Activated naive CD8-positive, alpha-beta T cell (primary cell): ENCODE data around the gene UBR1.
"Not testable (repeated sequence)": the region's sequence is repeated elsewhere in the genome, so short reads cannot be mapped to it uniquely, and the experiment has no call there.

Source experiments
- H3K27ac Mint-ChIP-seq: one replicate; pipeline ENCODE4 v1.8.0; 2021; ENCODE audit warnings: mixed read lengths
- H3K27me3 Mint-ChIP-seq: one replicate; pipeline ENCODE4 v1.8.0; 2021; ENCODE audit warnings: mixed read lengths
- H3K36me3 Mint-ChIP-seq: one replicate; pipeline ENCODE4 v1.8.0; 2021; ENCODE audit warnings: mixed read lengths
- H3K4me1 Mint-ChIP-seq: one replicate; pipeline ENCODE4 v1.8.0; 2021; ENCODE audit warnings: low read depth, mixed read lengths
- H3K4me3 Mint-ChIP-seq: one replicate; pipeline ENCODE4 v1.8.0; 2021; ENCODE audit warnings: mild to moderate bottlenecking, mixed read lengths
- H3K9me3 Mint-ChIP-seq: one replicate; pipeline ENCODE4 v1.8.0; 2021; ENCODE audit warnings: low read depth, mixed read lengths

UBR1 gene

DNA sequence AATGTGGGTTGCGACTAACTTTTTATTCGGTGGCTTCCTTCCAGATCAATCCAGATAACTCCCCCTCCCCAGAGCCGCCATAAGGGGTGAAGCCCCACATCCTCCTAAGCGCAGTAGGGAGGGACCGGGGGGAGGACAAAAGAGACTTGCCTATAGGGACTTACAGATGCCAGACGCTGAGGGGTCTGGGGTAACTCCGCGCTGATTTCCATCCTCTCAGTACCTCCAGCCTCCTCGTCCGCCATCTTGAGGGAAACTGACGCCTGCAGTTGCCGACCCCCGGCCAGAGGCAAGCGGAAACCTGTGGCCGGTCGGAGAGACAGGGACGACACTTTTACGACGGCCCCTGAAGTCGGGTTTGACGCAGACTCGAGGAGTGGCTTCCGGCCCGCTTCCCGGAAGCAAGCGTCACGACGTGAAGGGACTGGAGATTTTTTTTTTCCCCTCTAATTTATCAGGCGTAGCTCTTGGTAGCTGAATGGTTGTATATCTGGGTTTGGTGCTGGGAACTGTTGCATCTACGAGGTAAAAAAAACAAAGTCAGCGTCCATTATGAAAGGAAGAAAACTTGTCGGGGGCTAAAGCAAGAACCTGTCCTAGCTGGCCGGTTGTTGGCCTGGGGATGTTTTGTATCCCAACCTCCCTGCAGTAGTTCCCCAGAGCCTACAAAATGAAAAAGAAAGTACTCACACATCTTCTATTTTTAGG, at the start of gene UBR1:
Gene UBR1, minus strand, starts transcription at position 261 of the 708 bp plus-strand sequence. Its CDS starts 16 bp downstream, at position 245.
- H3K27me3 Mint-ChIP-seq, result peaks cover 2% of the 10 kb centered on the region
- H3K4me3 Mint-ChIP-seq, result peak within 1 kb of the TSS; percentile 98
- peak within 1 kb of the TSS; percentile 96 for H3K27ac Mint-ChIP-seq
- no peaks in the 10 kb centered on the region for H3K9me3 Mint-ChIP-seq
- H3K4me1 Mint-ChIP-seq, result peaks cover 44% of the 10 kb centered on the region
- H3K36me3 Mint-ChIP-seq, result peaks cover 13% of the 10 kb centered on the region

DNA sequence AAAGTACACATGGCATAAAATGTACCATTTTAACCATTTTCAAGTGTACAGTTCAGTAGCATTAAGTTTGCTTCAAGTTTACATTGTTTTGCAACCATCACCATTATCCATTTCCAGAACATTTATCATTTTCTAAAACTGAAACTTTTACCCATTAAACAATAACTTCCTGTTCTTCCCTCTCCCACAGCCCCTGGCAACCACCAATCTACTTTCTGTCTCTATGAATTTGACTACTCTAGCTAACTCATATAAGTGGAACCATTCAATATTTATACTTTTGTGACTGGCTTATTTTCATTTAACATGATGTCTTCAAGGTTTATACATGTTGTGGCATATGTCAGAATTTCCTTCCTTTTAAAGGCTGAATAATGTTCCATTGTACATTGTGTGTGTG, 47.4 kb upstream of the UBR1 start:
- H3K4me3 Mint-ChIP-seq, result no peak overlapping the region
- peaks cover 13% of the 10 kb centered on the region for H3K4me1 Mint-ChIP-seq
- H3K9me3 Mint-ChIP-seq, result no peaks in the 10 kb centered on the region
- H3K36me3 Mint-ChIP-seq, result peaks cover 21% of the 10 kb centered on the region
- no peak overlapping the region for H3K27ac Mint-ChIP-seq
- no peaks in the 10 kb centered on the region for H3K27me3 Mint-ChIP-seq

DNA sequence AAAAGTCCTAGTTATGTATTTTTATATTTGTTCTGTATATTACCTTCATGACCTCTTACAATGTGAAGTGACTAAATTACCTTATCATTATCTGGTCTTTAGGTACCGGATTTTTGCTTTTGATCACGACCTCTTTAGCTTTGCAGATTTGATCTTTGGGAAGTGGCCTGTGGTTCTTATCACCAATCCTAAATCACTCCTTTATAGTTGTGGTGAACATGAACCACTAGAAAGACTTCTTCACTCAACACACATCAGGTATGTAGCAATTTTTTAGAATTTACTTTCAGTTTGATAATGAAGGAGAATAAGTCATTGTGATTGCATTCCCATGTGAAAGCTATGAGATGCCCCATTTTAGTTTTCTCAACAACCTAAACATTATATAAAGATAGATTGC, 45.9 kb upstream of the UBR1 start:
- peaks cover 19% of the 10 kb centered on the region for H3K36me3 Mint-ChIP-seq
- peaks cover 13% of the 10 kb centered on the region for H3K4me1 Mint-ChIP-seq
- H3K27ac Mint-ChIP-seq, result no peak overlapping the region
- peak overlapping the region; percentile 63 for H3K4me3 Mint-ChIP-seq
- no peaks in the 10 kb centered on the region for H3K27me3 Mint-ChIP-seq
- no peaks in the 10 kb centered on the region for H3K9me3 Mint-ChIP-seq

DNA sequence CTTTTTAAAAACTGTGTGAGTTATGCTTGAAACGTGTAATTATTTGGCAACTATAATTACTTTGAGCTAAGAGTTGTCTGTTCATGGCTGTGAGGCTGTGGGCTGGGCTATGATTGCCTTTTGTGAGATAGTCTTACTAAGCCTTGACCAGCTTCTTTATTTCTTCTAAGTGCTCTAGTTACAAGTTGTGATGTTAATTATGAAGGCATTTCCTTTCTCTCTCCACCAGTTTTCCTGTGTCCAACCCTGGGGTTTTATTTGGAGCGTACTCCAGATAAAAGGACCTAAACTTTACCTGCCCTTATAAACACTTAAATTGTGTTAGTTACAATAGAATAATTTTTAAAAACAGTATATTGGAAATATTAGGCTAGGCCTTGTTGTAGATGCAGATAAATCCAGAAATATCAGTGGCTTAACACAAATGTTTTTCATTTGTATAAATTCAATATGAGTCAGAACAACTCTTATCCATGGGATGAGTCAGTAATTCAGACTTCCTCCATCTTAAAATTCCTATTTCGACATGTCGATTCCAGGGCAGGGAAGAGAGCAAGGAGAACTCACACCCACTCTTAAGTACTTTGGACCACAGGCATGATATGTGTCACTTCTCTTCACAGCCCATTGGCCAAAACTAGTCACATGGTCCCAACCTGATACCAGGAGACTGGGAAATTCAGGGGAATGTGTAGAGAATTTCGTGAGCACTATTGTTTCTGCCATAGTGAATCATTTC, 44.5 kb upstream of the UBR1 start:
- peaks cover 23% of the 10 kb centered on the region for H3K36me3 Mint-ChIP-seq
- H3K4me1 Mint-ChIP-seq, result peaks cover 14% of the 10 kb centered on the region
- no peak overlapping the region for H3K4me3 Mint-ChIP-seq
- H3K9me3 Mint-ChIP-seq, result no peaks in the 10 kb centered on the region
- H3K27ac Mint-ChIP-seq, result no peak overlapping the region
- H3K27me3 Mint-ChIP-seq, result no peaks in the 10 kb centered on the region

DNA sequence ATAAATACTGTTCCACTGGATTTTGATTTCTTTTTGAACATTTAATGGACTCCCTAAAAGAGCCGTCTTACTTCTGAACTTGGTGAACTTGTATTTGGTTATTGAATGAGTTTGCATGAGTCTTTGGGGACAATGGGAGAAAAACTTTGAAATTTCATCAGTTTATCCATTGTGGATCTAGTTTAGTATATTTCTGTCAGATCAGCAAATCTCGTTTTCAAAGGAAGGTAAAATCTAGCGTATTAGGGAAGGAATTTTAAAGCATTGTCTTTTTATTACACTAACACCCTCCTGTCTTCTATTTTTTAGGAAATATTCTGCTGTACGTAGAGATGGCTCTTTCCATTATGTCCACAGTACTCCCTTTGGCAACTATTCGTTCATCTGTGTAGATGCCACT, 40.3 kb upstream of the UBR1 start:
- Mint-ChIP-seq H3K27ac (no peak overlapping the region), H3K36me3 (peaks cover 19% of the 10 kb centered on the region), H3K27me3 (no peaks in the 10 kb centered on the region), H3K9me3 (no peaks in the 10 kb centered on the region), H3K4me3 (no peak overlapping the region), H3K4me1 (peaks cover 16% of the 10 kb centered on the region)

DNA sequence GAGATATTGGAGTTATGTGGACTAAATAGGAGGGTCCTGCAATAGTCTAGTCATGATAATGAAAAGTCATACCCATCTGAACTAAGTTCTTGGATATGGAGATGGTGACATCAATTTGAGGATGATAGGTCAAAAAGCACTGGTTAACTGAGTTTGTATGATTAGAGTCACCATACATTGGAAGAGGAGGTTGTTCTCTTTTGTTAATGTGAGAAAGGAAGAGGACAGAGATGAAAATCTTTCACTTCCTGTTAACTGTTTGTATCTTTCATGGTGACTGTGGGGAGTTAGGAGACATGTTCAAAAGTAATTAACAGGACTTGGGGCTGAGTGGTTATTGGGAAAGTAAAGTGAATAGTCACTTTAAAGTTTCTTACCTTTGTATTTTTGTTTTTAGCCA, 38.7 kb upstream of the UBR1 start:
- Mint-ChIP-seq H3K27me3 (no peaks in the 10 kb centered on the region), H3K4me1 (peaks cover 16% of the 10 kb centered on the region), H3K4me3 (no peak overlapping the region), H3K27ac (no peak overlapping the region), H3K9me3 (no peaks in the 10 kb centered on the region), H3K36me3 (peaks cover 23% of the 10 kb centered on the region)

DNA sequence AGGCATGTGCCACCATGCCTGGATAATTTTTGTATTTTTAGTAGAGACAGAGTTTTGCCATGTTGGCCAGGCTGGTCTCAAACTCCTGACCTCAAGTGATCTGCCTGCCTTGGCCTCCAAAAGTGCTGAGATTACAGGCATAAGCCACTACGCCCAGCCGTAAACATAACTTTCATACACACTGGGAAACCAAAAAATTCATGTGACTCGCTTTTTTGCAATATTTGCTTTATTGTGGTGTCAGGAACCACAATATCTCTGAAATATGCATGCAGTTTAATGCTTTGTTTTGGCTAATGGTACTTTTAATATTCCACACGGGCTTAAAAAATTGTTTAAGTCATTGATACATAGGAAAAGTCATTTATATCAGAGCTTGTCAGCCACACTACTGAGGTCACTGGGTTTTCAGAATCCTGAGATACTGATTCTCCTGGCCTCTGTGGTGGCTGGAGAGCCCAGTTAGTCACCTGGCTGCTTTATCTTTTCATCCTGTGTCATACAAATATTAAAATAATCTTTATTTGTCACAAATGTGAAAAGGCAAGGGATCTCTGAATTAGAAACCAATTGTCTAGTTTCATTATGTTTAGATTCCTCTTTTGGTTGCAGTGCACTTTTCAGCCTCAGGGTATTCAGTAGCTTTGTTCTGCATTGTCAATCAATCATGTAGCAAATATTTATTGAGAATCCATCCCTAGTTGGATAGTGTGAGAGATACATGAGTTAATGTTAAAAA, 37.5 kb upstream of the UBR1 start:
- H3K27me3 Mint-ChIP-seq, result no peaks in the 10 kb centered on the region
- H3K4me3 Mint-ChIP-seq, result no peak overlapping the region
- peaks cover 25% of the 10 kb centered on the region for H3K36me3 Mint-ChIP-seq
- H3K9me3 Mint-ChIP-seq, result no peaks in the 10 kb centered on the region
- no peak overlapping the region for H3K27ac Mint-ChIP-seq
- peaks cover 16% of the 10 kb centered on the region for H3K4me1 Mint-ChIP-seq

DNA sequence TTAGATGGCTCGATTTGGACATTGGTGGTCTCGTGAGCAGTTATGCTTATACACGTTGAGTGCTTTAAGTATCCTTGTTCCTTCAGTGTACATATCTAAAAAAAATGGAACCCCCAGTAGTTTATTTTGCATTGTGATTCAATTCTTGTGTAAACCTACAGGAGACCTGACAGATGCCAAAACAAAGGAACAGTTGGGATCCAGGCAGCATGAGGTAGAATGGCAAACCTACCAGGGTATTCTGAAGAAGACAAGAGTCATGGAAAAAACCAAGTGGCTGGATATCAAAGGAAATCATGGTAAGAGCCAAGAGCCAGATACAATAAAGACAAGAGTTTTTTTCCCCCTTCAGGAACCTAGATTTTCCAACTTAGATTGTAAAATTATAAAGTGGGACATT, 29.5 kb upstream of the UBR1 start:
- Mint-ChIP-seq H3K4me1 (peaks cover 18% of the 10 kb centered on the region), H3K27ac (no peak overlapping the region), H3K9me3 (no peaks in the 10 kb centered on the region), H3K4me3 (peak overlapping the region; percentile 90), H3K36me3 (peaks cover 12% of the 10 kb centered on the region), H3K27me3 (peaks cover 2% of the 10 kb centered on the region)

DNA sequence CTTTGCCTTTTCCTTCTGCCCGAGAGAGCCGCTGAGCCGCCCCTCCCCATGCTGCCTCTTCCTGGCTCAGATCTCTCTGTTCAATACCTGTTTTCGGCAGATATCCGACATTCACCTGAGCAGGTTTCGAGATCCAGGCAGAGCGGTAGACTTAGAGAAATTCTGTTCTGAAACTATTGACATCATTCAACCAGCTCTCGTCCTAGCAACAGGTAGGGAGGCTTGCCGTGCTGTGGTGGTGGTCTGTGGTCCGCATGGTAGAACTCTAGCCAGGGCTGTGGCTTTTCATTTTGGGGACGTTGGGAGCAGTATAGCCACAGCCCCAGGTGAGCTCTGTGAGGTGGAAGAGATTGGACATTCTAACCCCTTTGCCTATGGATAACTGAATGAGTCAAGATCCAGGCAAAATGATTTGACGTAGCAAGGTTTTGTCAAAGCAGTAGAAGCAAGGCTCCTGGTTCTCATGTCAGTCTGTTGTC, 28.4 kb upstream of the UBR1 start:
- Mint-ChIP-seq H3K27me3 (peaks cover 4% of the 10 kb centered on the region), H3K4me3 (peak overlapping the region; percentile 90), H3K9me3 (no peaks in the 10 kb centered on the region), H3K36me3 (peaks cover 6% of the 10 kb centered on the region), H3K4me1 (peaks cover 18% of the 10 kb centered on the region), H3K27ac (peak overlapping the region; percentile 72)

DNA sequence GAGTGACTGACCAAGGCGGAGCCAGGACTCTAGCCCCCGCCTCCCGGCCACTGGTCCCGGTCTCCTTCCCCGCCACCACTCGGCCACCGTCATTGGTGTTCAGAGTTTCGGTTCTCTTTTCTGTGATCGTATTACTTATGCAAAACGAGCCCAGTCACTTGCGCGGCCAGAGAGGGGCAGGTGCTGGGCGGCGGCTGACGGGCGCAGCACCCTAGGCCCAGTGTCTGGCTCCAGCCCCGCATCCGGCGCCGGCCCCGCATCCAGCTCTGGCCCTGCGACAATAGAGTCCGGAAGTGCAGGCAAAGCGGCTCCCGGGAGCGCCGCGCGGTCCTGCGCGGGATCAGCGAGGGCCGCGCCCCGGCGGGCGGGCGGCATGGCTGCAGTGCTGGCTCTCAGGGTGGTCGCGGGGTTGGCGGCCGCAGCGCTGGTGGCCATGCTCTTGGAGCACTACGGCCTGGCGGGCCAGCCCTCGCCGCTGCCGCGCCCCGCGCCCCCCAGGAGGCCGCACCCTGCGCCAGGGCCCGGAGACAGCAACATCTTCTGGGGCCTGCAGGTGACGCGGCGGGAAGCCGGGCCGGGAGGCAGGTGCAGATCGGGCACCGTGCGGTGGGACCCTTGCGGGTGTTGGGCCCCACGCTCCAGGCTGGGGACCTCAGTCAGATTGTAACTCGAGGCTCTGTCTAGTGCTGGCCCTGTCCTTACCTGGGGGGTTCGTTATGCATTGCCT, 27.8 kb upstream of the UBR1 start, which contains the start of gene TMEM62:
Gene TMEM62, plus strand, starts transcription at position 157 of the 727 bp plus-strand sequence. Its CDS starts 217 bp downstream, at position 374.
- Mint-ChIP-seq H3K4me3 (peak within 1 kb of the TSS; percentile 93), H3K4me1 (peaks cover 18% of the 10 kb centered on the region), H3K27me3 (peaks cover 4% of the 10 kb centered on the region), H3K9me3 (no peaks in the 10 kb centered on the region), H3K36me3 (peaks cover 5% of the 10 kb centered on the region), H3K27ac (peak within 1 kb of the TSS; percentile 89)

DNA sequence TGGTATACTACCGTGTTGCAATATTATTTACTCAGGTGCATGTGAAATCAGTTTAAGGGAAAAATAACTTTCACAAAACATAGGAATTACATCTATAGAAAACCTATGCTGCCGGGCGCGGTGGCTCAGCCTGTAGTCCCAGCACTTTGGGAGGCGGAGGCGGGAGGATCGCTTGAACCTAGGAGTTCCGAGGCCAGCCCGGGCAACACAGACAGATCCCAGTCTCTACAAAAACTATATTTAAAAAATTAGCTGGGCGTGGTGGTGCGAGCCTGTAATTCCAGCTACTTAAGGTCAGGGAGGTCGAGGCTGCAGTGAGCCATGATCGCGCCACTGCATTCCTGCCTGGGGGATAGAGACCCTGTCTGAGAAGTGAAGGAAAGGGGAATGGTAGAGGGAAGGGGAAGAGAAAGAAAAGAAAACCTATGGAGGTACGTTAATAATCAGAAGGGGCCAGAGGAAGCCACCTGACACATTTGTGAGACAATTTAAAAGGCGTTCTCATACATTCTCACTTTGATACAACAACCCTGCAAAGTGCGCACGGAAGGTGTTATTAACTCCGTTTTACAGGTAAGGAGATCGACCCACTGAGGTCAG, 27.1 kb upstream of the UBR1 start:
- Mint-ChIP-seq H3K9me3 (no peaks in the 10 kb centered on the region), H3K36me3 (peaks cover 6% of the 10 kb centered on the region), H3K4me3 (peak overlapping the region; percentile 93), H3K27me3 (peaks cover 4% of the 10 kb centered on the region), H3K27ac (peak overlapping the region; percentile 89), H3K4me1 (peaks cover 19% of the 10 kb centered on the region)

DNA sequence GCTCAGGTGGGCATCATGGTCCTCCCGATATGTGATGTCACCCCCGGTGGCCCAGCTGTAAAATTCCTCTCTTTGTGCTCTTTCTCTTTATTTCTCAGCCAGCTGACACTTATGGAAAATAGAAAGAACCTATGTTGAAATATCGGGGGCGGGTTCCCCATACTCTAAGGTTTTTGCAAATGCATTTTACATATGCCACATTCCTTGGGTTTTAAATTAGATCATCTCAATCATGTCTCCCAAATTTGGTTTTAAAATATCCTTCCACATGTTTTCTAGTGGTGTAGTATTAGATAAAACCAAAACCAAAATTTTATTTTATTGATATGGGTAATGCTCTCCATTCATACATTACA, 23.1 kb upstream of the UBR1 start:
- Mint-ChIP-seq H3K9me3 (no peaks in the 10 kb centered on the region), H3K36me3 (peaks cover 4% of the 10 kb centered on the region), H3K4me3 (no peak overlapping the region), H3K27ac (no peak overlapping the region), H3K27me3 (peaks cover 8% of the 10 kb centered on the region), H3K4me1 (peaks cover 7% of the 10 kb centered on the region)

DNA sequence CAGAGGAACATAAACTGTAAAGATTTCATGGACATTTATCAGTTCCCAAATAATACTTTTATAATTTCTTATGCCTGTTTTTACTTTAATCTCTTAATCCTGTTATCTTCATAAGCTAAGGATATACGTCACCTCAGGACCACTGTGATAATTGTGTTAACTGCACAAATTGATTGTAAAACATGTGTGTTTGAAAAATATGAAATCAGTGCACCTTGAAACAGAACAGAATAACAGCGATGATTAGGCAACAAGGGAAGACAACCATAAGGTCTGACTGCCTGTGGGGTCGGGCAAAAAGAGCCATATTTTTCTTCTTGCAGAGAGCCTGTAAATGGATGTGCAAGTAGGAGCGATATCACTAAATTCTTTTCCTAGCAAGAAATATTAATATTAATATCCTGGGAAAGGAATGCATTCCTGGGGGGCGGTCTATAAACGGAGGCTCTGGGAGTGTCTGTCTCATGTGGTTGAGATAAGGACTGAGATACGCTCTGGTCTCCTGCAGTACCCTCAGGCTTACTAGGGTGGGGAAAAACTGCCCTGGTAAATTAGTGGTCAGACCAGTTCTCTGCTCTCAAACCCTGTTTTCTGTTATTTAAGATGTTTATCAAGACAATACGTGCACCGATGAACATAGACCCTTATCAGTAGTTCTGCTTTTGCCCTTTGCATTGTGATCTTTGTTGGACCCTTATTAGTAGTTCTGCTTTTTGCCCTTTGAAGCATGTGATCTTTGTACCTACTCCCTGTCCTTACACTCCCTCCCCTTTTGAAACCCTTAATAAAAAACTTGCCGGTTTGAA, 22.5 kb upstream of the UBR1 start:
- not testable (repeated sequence) for H3K27ac Mint-ChIP-seq, H3K27me3 Mint-ChIP-seq, H3K4me1 Mint-ChIP-seq, H3K4me3 Mint-ChIP-seq, H3K36me3 Mint-ChIP-seq, H3K9me3 Mint-ChIP-seq
